Activated T-helper 1 cell treated with Interleukin-2 at 50 U/mL for 16 hours (primary cell): ENCODE data around the gene GAA.
"Not testable (repeated sequence)": the region's sequence is repeated elsewhere in the genome, so short reads cannot be mapped to it uniquely, and the experiment has no call there.

ENCODE experiments used
- DNase-seq: peaks from one replicate; pipeline ENCODE4 v3.0.0-alpha.2; 2020; ENCODE audit warnings: low read depth

GAA gene

DNA sequence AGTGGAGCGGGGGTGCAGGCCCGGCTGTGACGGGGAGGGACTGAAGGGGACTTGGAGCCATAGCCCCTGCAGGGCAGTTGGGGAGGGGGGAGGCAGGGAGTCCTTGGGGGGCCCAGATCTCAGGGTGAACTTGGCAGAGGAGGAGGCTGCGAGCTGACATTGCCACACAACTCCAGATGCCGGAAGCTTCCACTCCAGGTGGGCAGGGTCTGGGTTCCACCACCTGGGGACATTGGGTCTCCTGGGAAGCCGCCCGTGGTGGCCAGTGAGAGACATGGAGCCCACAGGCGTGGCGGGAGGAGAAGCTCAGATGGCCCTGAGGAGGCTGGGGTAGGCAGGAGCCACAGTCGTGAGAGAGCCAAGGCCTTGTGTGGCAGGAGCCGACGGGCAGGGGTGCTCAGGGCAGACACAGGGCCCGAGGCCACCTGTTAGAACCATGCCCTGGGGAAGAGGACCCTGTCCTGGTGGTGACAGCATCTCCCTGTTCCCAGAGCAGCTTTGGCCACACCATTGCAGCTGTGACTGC lies 18.2 kb upstream of the GAA start:
- DNase-seq = no peak

DNA sequence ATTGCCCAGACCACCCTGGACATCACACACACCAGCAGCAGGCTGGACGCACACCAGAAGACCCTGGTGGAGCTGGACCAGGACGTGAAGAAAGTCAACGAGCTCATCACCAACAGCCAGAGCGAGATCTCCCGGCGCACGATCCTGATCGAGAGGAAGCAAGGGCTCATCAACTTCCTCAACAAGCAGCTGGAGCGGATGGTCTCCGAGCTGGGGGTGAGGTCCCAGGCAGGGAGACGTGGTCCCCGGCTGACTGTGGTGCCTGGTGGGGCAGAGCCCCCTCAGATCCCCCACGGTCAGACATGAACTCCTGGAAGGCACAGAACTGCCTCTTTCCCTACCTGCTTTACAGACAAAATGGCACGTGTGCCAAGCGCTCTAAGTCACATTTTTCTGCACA lies 16.6 kb upstream of the GAA start:
- no peak for DNase-seq

- DNase-seq = no peak
Observed at GRCh38 chr17:80086081-80086480, 15.3 kb upstream of the GAA start.

- no peak for DNase-seq
Observed at GRCh38 chr17:80086616-80087015, 14.8 kb upstream of the GAA start.

DNA sequence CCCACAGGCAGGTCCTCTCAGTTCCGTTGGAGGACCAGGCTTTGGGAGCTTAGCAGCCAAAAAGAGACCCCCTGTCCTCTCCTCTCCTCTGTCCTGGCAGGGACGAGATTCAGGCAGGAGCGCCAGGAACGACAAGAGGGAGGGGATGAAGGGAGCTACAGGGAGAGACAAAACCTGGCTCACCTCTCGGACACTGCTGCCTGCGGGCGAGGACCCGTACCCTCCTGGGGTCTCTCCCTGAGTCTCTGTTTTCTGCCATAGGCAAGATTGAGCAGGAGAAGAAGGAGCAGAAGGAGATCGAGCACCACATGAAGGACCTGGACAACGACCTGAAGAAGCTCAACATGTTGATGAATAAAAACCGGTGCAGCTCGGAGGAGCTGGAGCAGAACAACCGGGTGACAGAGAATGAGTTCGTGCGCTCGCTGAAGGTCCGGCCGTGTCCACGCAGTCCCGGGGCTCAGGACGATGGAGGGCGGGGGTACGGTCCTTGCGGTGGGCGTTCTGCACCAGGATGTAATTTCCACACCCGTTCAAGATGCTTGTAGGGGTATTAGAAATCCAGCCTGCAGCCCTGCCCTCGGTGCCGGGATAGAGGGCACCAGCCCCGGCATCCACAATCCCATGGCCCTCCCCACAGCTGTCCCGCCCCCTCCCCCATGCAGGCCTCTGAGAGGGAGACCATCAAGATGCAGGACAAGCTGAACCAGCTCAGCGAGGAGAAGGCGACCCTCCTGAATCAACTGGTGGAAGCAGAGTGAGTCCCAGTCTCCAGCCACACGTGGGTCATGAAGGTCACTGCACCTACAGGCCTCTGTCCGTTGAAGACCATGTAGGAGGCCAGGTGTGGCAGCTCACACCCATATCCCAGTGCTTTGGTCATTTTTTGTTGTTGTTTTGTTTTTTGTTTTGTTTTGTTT lies 13.8 kb upstream of the GAA start:
- DNase-seq = no peak

DNA sequence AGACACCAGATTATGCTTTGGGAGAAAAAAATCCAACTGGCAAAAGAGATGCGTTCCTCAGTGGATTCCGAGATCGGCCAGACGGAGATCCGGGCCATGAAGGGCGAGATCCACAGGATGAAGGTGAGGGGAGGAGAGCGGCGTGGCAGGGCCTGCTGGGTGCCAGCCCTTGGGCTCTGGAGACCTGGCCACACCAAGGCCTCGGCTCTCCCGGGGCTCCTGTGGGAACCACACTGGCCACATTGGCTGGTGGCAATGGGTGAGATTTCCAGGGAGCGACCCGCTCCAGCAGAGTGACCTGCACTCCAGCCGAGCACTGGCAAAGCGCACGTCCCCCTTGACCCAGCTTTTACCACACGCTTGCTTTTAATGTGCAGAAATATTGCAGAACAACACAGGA lies 11.6 kb upstream of the GAA start:
- DNase-seq = no peak

DNA sequence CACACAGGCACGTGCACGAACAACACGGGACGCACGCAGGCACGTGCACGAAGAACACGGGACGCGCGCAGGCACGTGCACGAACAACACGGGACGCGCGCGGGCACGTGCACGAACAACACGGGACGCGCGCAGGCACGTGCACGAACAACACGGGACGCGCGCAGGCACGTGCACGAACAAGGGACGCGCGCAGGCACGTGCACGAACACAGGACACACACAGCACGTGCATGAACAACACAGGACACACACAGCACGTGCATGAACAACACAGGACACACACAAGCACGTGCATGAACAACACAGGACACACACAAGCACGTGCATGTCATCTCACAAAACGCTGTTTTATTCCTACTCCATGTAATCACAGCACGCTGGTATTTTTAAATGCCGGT lies 11.2 kb upstream of the GAA start:
- not testable (repeated sequence) for DNase-seq

DNA sequence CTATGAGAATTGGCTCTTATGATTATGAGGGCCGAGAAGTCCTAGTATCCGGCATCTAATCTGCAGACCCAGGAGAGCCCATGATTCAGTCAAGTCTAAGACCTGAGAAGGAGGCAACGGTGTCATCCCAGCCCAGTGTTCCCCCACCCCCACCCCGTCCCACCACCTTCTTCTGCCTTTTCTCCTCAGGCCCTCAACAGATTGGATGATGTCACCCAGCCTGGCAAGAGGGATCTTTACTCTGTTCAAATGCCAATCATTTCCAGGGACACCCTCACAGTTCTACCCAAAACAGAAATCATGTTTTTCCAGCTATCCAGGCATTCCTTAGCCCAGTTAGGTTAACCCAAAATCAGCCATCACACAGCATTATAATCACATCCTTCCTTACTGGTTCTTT lies 10.0 kb upstream of the GAA start:
- DNase-seq = no peak

DNA sequence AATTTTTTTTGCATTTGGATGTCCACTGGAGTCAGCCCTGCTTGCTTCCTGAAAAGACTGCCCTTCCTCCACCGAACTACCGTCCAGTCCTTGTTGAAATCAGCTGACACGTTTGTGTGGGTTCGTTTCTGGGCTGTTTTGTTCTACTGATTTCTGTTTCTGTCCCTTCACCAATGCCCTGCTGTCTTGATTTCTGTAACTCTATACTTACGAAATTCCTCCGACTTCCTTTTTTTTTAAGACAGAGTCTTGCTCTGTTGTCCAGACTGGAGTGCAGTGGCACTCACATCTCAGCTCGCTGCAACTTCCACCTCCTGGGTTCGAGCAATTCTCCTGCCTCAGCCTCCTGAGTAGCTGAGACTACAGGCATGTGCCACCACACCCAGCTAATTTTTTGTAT lies 8.4 kb upstream of the GAA start:
- no peak for DNase-seq

DNA sequence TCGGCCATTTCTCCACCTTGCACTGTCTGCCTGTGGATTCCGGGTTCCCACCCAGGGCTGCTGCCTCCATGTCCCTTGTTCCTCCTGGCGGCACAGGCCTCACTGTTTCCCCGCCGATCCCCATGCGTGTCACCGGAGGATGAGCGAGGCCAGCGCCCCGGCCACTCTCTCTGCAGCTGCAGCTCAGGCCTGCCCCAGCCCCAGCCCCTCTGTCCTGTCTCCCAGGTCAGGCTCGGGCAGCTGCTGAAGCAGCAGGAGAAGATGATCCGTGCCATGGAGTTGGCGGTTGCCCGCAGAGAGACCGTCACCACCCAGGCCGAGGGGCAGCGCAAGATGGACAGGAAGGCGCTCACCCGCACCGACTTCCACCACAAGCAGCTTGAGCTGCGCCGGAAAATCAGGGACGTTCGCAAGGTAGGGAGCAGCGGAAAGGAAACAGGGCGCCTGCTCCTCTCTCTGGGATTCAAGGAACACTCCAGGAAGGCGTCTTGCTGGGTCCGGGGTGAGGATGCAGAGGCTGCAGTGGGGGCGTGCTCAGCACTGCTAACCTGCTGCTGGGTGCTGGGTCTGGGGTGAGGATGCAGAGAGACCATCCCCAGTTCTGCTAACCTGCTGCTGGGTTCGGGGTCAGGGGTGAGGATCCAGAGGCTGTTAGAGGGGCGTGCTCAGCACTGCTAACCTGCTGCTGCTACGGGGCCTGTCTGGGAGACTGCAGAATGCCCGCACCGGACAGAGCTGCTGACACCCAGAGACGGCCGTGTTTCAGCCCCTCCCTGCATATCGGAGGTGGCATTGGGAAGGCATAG lies 6.1 kb upstream of the GAA start:
- DNase-seq = no peak

GRCh38 chr17:80095844-80096475 lies 5.4 kb upstream of the GAA start:
- DNase-seq = no peak

DNA sequence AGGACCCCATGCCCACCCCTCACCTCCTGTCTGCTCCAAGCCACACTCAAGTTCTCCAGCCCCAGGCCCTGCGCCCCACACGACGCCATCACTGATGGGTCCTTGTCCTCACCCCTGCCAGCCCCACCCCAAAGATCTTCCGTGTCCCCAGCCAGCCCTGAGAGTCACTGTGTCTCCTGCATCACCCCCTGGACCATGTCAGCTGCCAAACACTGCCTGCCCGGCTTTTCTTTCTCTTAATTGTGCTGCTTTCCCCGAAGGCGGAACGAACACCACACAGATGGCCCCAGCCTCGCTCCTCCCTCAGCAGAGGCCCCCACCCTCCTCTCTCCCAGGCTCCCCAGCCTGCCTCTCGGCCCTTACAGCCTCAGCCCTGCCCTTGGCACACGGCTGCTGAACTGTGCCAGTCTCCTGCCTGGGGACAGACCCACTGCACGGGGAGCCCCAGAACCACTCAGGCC lies 4.8 kb upstream of the GAA start:
- DNase-seq = no peak

- DNase-seq = no peak
Observed at GRCh38 chr17:80097127-80097621, 4.2 kb upstream of the GAA start.

GRCh38 chr17:80097844-80098691 lies 3.3 kb upstream of the GAA start:
- DNase-seq = no peak

- DNase-seq = no peak
Observed at GRCh38 chr17:80099291-80100034, 1.9 kb upstream of the GAA start.

DNA sequence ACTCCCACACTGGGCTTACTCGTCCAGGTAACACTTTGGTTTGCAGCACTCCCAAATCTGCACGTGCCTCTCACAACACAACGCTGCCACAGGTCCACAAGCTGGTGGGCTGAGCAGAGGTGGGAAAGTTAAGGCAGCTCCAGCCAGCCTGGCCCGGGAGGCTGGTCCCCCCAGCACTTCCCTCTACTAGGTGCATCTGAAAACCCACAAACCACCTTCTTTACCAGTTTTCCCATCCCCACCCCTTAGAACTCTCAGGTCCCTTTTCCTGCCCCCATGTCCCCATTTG lies 1.4 kb upstream of the GAA start:
- DNase-seq = no peak

DNA sequence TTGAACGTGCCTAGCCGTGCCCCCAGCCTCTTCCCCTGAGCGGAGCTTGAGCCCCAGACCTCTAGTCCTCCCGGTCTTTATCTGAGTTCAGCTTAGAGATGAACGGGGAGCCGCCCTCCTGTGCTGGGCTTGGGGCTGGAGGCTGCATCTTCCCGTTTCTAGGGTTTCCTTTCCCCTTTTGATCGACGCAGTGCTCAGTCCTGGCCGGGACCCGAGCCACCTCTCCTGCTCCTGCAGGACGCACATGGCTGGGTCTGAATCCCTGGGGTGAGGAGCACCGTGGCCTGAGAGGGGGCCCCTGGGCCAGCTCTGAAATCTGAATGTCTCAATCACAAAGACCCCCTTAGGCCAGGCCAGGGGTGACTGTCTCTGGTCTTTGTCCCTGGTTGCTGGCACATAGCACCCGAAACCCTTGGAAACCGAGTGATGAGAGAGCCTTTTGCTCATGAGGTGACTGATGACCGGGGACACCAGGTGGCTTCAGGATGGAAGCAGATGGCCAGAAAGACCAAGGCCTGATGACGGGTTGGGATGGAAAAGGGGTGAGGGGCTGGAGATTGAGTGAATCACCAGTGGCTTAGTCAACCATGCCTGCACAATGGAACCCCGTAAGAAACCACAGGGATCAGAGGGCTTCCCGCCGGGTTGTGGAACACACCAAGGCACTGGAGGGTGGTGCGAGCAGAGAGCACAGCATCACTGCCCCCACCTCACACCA lies 724 bp downstream of the GAA start:
- DNase-seq = no peak

DNA sequence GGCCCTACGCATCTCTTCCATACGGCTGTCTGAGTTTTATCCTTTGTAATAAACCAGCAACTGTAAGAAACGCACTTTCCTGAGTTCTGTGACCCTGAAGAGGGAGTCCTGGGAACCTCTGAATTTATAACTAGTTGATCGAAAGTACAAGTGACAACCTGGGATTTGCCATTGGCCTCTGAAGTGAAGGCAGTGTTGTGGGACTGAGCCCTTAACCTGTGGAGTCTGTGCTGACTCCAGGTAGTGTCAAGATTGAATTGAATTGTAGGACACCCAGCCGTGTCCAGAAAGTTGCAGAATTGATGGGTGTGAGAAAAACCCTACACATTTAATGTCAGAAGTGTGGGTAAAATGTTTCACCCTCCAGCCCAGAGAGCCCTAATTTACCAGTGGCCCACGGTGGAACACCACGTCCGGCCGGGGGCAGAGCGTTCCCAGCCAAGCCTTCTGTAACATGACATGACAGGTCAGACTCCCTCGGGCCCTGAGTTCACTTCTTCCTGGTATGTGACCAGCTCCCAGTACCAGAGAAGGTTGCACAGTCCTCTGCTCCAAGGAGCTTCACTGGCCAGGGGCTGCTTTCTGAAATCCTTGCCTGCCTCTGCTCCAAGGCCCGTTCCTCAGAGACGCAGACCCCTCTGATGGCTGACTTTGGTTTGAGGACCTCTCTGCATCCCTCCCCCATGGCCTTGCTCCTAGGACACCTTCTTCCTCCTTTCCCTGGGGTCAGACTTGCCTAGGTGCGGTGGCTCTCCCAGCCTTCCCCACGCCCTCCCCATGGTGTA lies 1.5 kb downstream of the GAA start:
- no peak for DNase-seq

DNA sequence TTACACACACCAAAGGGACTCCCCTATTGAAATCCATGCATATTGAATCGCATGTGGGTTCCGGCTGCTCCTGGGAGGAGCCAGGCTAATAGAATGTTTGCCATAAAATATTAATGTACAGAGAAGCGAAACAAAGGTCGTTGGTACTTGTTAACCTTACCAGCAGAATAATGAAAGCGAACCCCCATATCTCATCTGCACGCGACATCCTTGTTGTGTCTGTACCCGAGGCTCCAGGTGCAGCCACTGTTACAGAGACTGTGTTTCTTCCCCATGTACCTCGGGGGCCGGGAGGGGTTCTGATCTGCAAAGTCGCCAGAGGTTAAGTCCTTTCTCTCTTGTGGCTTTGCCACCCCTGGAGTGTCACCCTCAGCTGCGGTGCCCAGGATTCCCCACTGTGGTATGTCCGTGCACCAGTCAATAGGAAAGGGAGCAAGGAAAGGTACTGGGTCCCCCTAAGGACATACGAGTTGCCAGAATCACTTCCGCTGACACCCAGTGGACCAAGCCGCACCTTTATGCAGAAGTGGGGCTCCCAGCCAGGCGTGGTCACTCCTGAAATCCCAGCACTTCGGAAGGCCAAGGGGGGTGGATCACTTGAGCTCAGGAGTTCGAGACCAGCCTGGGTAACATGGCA lies 2.2 kb downstream of the GAA start:
- DNase-seq = no peak
